IPS-18a (cell line): Measurements from ENCODE around the gene SCARF1.

Source experiments
- H3K27ac ChIP-seq: one replicate; pipeline ENCODE4 v1.5.1; 2013; ENCODE audit warnings: low read length
- H3K27me3 ChIP-seq: one replicate; pipeline ENCODE4 v1.6.1; 2013; ENCODE audit warnings: mild to moderate bottlenecking, low read length; ENCODE audit not compliant: control insufficient read depth, insufficient read depth
- H3K36me3 ChIP-seq: one replicate; pipeline ENCODE4 v1.6.1; 2013; ENCODE audit warnings: low read depth, low read length; ENCODE audit not compliant: control insufficient read depth
- H3K4me1 ChIP-seq: one replicate; pipeline ENCODE4 v1.6.1; 2013; ENCODE audit warnings: low read depth, low read length; ENCODE audit not compliant: control insufficient read depth
- H3K4me3 ChIP-seq: one replicate; pipeline ENCODE4 v1.5.1; 2013; ENCODE audit warnings: low read length
- H3K9ac ChIP-seq: one replicate; pipeline ENCODE4 v1.6.1; 2013; ENCODE audit warnings: mild to moderate bottlenecking, low read length, moderate library complexity
- H3K9me3 ChIP-seq: one replicate; pipeline ENCODE4 v1.6.1; 2013; ENCODE audit warnings: low read depth, low read length; ENCODE audit not compliant: control insufficient read depth

SCARF1 gene

DNA sequence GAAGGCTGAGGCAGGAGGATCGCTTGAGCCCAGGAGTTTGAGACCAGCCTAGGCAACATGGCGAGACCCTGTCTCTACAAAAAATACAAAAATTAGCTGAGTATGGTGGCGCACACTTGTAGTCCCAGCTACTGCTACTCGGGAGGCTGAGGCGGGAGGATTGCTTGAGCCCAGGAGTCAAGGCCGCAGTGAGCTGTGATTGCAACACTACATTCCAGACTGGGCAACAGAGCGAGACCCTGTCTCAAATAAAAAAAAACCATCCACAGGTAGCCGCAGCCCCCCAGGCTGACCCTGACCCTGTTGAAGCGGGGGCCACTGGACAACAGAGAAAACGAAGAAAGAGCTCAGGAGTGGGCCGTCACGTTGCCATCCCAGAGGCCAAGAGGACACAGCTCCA, 20.9 kb downstream of the SCARF1 start:
- H3K9me3 ChIP-seq, result no peaks in the 10 kb centered on the region
- no peak overlapping the region for H3K9ac ChIP-seq
- no peak overlapping the region for H3K4me3 ChIP-seq
- peaks cover 10% of the 10 kb centered on the region for H3K4me1 ChIP-seq
- no peaks in the 10 kb centered on the region for H3K36me3 ChIP-seq
- H3K27me3 ChIP-seq, result peaks cover 10% of the 10 kb centered on the region
- H3K27ac ChIP-seq, result no peak overlapping the region

DNA sequence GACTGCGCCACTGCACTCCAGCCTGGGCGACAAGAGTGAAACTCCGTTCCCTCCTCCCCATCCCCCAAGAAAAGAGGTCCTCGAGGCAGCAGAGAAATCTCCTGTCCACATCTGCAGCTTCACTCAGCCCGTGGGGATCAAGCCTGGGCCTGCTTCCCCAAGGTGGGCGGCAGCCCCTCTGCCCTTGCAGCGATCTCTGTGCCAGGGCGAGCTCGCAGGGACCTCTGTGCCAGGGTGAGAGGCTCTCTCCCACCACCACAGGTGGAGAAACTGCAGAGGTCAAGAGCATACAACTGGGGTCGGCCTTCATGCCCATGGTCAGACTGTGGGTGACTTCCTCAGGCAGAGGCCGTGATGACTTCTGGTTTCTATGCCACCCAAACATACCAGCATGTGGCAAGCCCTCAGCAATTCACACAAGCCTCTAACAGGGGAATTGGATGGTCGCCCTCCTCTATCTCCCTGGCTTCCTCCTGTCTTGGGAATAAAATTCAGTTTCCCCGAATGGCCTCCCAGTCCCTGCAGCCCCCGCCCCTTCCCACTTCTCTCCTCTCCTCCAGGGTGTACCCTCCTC, 22.4 kb downstream of the SCARF1 start:
- H3K4me1 ChIP-seq, result peaks cover 10% of the 10 kb centered on the region
- no peak overlapping the region for H3K27ac ChIP-seq
- H3K9ac ChIP-seq, result no peak overlapping the region
- no peaks in the 10 kb centered on the region for H3K36me3 ChIP-seq
- H3K4me3 ChIP-seq, result no peak overlapping the region
- no peaks in the 10 kb centered on the region for H3K9me3 ChIP-seq
- H3K27me3 ChIP-seq, result peaks cover 7% of the 10 kb centered on the region

- H3K27ac ChIP-seq, result no peak overlapping the region
- no peak overlapping the region for H3K4me3 ChIP-seq
- no peak overlapping the region for H3K9ac ChIP-seq
- no peaks in the 10 kb centered on the region for H3K36me3 ChIP-seq
- no peaks in the 10 kb centered on the region for H3K27me3 ChIP-seq
- peaks cover 2% of the 10 kb centered on the region for H3K4me1 ChIP-seq
- no peaks in the 10 kb centered on the region for H3K9me3 ChIP-seq
Observed at GRCh38 chr17:1621273-1621954, 24.1 kb downstream of the SCARF1 start.

- Histone ChIP-seq H3K9ac (no peak overlapping the region), H3K27ac (no peak overlapping the region), H3K27me3 (no peaks in the 10 kb centered on the region), H3K36me3 (no peaks in the 10 kb centered on the region), H3K4me1 (peaks cover 1% of the 10 kb centered on the region), H3K9me3 (no peaks in the 10 kb centered on the region), H3K4me3 (no peak overlapping the region)
Observed at GRCh38 chr17:1620486-1620885, 25.0 kb downstream of the SCARF1 start.

DNA sequence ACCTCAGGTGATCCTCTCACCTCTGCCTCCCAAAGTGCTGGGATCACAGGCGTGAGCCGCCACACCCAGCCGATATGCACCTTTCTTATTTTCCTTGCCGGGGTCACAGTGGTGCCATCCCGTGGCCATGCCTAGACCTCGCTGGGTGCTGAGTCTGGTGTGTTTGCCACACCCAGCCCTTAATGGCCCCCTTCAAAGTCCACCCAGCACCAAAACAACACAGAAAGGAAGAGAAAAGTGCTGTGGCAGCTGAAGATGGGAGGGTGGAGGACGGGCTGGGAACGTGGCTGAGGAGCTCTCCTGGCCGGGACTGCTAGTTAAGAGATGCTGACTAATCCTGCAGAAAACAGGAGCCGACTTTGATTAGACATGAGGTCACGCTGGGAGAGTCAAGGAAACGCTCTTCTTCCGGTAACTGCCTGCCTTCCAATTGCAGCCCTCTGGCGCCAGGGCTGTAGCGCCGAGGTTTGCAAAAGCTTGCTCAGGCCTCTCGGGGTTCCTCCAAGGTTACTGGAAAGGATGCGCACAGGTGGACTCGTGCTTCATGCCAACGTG, 27.8 kb downstream of the SCARF1 start:
- H3K27ac ChIP-seq, result no peak overlapping the region
- H3K36me3 ChIP-seq, result no peaks in the 10 kb centered on the region
- H3K27me3 ChIP-seq, result no peaks in the 10 kb centered on the region
- H3K4me1 ChIP-seq, result no peaks in the 10 kb centered on the region
- no peak overlapping the region for H3K4me3 ChIP-seq
- no peak overlapping the region for H3K9ac ChIP-seq
- no peaks in the 10 kb centered on the region for H3K9me3 ChIP-seq

GRCh38 chr17:1616101-1616500, 29.4 kb downstream of the SCARF1 start:
- H3K4me3 ChIP-seq, result no peak overlapping the region
- no peaks in the 10 kb centered on the region for H3K9me3 ChIP-seq
- H3K9ac ChIP-seq, result no peak overlapping the region
- no peaks in the 10 kb centered on the region for H3K36me3 ChIP-seq
- H3K4me1 ChIP-seq, result no peaks in the 10 kb centered on the region
- H3K27ac ChIP-seq, result no peak overlapping the region
- no peaks in the 10 kb centered on the region for H3K27me3 ChIP-seq

DNA sequence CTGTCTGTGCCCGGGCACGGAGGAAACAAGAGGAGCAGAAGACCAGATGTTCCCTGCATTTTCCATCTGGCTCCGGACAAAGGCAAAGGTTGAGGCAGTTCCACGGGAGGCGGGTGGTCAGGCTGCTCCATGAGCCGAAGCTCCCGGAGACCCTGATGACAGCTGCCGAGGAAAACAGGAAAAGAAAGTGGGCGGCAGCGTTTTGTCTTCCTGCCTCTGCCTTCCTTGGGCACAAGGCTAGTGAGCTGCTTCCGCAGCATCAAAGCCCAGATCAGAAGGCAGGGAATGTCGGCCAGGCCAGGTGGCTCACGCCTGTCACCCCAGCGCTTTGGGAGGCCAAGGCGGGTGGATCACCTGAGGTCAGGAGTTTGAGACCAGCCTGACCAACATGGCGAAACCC, 33.1 kb downstream of the SCARF1 start:
- Histone ChIP-seq H3K27ac (no peak overlapping the region), H3K9me3 (no peaks in the 10 kb centered on the region), H3K9ac (no peak overlapping the region), H3K27me3 (no peaks in the 10 kb centered on the region), H3K4me1 (no peaks in the 10 kb centered on the region), H3K4me3 (no peak overlapping the region), H3K36me3 (no peaks in the 10 kb centered on the region)

DNA sequence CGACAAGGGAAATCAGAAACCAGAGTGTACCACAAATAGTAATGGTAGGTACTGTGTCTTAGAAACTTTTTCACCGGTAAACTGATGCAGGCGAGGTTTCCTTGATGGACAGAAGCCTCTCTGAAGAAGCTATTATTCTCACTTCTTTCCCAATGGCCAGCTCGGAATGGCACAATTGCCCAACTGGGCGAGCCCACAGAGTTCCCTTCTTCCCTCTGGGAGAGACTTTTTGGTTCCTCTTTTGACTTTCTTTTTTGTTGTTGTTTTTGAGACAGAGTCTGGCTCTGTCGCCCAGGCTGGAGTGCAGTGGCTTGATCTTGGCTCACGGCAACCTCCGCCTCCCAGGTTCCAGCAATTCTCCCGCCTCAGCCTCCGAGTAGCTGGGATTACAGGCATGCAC, 33.8 kb downstream of the SCARF1 start:
- no peaks in the 10 kb centered on the region for H3K36me3 ChIP-seq
- H3K27ac ChIP-seq, result no peak overlapping the region
- no peak overlapping the region for H3K9ac ChIP-seq
- H3K27me3 ChIP-seq, result no peaks in the 10 kb centered on the region
- no peak overlapping the region for H3K4me3 ChIP-seq
- H3K9me3 ChIP-seq, result no peaks in the 10 kb centered on the region
- H3K4me1 ChIP-seq, result no peaks in the 10 kb centered on the region

DNA sequence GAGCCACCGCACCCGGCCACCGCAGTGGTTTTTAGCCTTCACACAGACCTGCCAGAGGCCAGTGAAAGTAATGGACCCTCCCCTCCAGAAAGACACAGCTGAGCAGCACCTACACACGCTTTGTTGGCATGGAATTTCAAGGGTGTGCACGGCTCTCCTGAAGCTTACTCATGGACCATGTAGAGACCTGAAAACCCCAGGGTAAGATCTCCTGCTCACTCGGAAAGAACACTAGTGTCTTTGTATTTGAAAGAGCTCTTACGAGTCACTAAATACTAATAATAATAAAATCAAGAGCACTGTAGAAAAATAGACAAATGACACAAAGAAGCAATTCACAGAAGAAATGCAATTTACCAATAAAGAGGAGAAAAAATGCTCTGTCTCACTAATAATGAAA, 36.9 kb downstream of the SCARF1 start:
- no peak overlapping the region for H3K27ac ChIP-seq
- H3K27me3 ChIP-seq, result no peaks in the 10 kb centered on the region
- peaks cover 7% of the 10 kb centered on the region for H3K4me1 ChIP-seq
- H3K36me3 ChIP-seq, result no peaks in the 10 kb centered on the region
- H3K9me3 ChIP-seq, result no peaks in the 10 kb centered on the region
- no peak overlapping the region for H3K4me3 ChIP-seq
- H3K9ac ChIP-seq, result no peak overlapping the region

GRCh38 chr17:1607971-1608320, 37.6 kb downstream of the SCARF1 start:
- H3K4me1 ChIP-seq, result peaks cover 7% of the 10 kb centered on the region
- H3K4me3 ChIP-seq, result no peak overlapping the region
- no peaks in the 10 kb centered on the region for H3K9me3 ChIP-seq
- H3K27me3 ChIP-seq, result no peaks in the 10 kb centered on the region
- no peak overlapping the region for H3K9ac ChIP-seq
- H3K27ac ChIP-seq, result no peak overlapping the region
- H3K36me3 ChIP-seq, result no peaks in the 10 kb centered on the region

GRCh38 chr17:1606352-1606985, 39.1 kb downstream of the SCARF1 start:
- Histone ChIP-seq H3K27ac (no peak overlapping the region), H3K36me3 (no peaks in the 10 kb centered on the region), H3K9ac (no peak overlapping the region), H3K4me1 (peaks cover 7% of the 10 kb centered on the region), H3K27me3 (no peaks in the 10 kb centered on the region), H3K4me3 (no peak overlapping the region), H3K9me3 (no peaks in the 10 kb centered on the region)
